GM19372 (cell line): ENCODE measurements around the gene PTCH1.

ENCODE experiments used
- ATAC-seq: cut with Tn5 transposase; IDR thresholded peaks from one replicate; pipeline ENCODE4 v1.9.1; 2021; ENCODE audit warnings: mild to moderate bottlenecking, low read depth, moderate library complexity; ENCODE audit not compliant: unreplicated experiment

The PTCH1 gene

DNA sequence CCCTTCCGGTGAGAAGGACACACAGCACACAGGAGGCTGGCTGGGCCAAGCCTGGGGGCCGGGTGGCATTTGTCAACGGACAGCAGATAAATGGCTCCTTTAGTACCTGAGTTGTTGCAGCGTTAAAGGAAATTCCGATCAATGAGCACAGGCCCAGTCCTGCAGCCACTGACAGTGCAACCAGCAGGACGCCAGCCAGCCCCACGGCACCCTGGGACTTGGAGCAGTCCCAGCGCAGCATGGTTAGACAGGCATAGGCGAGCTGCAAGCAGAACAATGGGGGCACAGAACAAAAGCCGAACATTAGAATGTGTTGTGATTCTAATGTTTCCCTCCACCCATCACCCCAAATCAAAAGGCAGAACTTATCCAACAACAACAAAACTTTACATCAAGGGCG lies 39.3 kb downstream of the PTCH1 start:
- ATAC-seq = no peak

DNA sequence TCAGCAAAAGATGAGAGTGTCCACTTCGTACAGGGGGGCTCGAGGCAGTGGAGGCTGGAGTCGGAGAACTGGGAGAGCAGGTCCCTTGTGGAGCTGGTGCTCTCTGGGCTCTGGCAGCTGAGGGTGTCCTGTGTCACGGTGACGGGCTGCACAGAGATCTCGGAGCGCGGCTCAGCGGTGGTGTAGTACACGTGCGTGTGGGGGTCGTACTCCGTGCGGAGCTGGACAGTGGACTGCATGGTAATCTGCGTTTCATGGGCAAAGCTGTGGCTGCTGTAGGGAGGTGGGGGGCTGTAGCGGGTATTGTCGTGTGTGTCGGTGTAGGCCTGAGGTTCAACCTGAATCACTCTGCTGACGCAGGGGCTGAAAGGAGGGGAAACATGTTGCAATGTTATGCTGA lies 48.0 kb downstream of the PTCH1 start:
- no peak for ATAC-seq

DNA sequence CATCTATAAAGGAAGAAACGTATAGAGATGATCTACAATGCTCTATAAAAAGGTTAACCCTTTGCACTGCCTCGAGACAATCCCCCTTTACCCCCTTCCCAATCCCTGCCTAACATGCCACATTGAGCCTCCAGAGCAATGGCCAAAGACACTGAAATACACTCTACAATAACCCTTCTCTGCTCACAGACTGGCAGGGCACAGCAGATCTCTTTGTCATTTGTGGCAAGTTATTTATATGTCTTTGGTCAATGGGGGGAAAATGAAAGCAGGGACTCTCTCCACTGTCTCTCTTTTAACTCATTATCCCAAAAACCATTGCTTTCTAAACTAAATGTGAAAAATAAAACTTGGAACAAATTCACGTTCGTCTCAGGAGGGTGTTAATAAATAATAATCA lies 51.7 kb downstream of the PTCH1 start:
- ATAC-seq = no peak

DNA sequence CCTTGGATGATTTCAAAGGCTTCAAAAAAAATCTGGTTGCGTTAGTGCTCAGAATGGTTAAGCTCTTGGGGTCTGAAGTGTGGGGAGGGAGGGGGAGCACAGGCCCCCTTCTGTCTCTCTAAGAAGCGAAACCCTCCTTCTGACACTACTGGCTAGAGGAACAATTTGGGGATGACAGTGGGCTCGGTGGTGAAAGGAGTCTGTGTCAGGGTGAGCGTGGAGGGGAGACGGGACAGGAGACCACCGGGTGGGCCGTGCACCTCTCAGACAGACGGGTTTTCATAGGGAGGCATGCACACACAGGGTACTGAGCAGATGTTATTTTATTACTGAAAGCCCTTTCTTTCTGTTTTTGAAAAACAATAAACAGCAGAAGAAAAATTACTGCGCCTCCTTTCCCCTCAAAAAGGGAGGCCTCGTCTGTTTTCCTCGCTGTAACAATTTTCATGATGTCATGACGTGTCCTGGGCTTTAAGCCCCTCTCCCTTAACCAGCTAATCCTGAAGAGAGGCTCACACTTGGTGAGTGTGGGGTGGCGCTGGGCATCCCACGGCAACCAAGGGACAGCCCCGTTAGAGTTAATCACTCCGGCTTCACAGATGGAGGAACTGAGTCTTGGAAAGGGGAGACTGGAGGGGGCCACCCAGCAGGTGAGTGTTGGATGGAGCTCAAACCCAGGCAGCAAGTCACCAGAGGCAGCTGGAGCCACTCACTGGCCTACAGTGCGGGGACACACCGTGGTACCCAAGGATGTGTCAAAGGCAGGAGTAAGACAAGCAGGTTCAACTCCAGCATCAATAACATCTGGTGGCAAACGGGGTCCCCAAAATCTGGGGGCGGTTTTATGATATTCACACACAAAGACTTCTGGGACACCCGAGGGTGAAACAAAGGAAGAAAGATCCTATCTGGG lies 53.4 kb downstream of the PTCH1 start:
- no peak for ATAC-seq

DNA sequence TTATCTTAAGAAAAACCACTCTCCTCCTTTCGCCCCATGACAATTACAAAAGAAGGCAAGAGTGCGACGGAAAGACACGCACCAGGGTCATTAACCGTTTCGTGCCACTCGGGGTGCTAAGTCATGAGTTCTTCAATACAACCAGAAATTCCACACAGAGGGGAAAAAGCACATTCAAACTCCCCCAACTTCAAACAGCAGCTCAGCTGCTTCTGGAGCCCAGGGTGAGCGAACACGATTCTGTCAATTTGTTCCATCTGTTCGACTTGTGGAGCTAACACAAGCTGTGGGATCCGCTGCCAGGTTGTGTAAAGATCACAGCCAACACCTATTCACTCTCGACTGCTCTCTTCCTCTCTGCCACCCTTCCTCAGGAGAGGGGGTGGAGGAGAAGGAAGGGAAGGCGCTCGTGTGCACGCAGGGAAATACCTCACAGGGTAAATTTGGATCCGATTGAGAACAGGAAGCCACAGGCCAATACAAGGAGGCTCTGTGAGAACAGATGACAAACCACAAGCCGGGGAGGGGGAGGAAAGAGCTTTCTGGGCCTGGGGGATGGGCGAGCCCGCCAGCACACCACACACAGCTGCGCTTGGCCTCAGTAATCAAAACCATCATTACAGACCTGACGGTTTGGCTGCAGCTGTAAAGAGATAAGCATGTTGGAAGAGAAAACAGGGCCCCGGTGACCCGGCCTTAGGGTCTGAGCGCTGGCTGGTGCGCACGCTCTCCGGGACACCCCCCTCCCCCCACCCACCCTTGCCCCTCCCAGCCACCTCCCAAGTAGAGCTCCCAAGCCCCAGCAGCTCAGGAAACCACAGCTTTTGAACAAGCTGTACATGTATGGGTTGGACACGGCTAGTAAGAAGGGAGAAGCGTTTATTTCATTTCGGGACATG lies 54.3 kb downstream of the PTCH1 start:
- ATAC-seq = peak; percentile 97

DNA sequence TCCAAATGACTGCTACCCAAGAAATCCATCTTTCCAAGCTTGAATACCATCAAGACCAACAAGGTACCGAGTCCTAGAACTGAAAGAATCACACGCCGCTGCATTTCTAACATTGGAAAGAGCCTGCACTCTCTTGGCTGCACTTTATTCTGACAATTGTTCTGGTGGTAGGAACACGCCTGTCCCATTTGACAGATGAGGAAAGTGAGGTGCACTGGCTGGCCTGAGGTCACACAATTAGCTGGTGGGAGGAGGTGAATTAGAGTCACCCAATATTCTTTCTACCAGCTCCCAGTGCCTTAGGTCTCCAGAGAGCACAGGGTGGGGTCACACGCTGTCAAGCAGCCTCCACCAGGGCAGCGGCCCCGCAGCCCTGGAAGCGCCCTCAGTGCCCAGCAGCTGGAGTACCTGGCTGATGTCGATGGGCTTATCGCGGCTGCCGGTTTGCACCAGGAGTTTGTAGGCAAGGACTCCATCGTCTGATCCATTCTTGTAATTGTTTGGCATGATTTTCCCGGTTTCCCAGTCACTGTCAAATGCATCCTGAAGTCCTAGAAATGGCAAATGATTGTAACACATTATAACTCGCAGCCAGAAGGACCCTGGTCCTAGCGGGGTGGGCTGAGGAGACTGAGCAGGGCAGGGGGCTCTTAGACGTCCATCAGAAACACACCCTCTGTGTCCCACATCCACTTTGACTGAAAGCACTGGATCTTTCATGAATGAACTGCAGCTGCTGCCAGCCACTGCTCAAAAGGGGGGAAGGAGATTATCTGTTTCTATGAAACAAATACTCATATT lies 55.1 kb downstream of the PTCH1 start:
- ATAC-seq = no peak

DNA sequence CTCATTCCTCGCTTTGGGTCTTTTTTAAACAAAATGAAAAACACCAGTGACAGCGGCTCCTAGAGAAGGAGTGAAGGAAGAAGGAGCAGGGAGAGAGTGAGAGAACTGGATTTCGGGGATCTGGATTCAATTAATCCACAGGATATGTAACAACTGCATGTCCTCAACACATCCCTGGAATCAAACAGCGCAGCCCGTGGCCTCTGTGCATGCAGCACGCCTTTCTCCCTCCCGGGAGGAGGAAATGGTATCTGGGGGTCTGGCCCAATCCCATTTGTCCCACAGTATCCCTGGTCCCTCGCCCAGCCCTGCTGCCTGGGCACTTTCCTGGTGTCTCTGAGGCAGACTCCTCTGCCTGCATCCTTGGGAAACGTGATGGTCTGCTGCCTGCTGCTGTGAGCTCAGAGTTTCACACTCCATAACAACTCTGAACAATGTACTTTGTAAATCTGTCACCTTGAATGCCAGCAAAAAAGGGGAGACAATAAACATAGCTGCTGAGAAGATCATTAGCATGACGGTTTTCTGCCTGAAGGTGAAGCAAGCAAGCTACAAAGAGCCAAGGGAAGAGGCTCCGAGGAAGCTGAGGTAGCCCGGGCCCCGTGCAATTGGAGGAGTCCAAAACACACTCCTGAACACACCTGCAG lies 56.1 kb downstream of the PTCH1 start:
- ATAC-seq = no peak

DNA sequence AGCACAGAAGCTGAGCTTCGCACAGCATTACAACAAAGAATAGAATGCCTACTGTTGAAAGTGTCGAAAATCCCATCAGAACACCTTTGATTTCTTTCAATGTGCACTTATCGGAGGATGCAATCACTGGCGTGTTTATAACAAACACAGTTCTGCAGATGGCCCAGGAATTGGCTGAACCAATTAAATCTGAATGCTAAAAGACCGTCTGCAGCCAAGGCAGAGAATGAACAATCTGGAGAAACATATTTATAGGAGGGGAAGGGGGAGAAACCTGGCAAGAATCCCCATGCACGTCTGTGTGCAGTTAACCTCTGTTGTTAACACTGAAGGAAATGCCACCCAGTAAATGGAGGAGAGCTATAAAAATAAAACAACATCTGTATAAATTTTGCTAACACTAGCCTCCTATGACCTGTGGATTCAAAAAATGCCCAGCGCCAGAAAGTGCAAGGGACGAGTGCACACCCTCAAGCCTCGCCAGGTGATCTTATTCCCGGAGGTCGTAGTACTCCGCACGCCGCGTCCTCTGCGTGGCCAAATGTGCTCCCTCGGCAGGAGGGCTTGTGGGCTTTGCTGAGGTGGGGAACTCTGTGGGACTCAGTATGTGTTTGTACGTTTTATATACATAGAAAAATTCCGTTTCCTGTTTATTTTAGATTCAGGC lies 56.8 kb downstream of the PTCH1 start:
- no peak for ATAC-seq

DNA sequence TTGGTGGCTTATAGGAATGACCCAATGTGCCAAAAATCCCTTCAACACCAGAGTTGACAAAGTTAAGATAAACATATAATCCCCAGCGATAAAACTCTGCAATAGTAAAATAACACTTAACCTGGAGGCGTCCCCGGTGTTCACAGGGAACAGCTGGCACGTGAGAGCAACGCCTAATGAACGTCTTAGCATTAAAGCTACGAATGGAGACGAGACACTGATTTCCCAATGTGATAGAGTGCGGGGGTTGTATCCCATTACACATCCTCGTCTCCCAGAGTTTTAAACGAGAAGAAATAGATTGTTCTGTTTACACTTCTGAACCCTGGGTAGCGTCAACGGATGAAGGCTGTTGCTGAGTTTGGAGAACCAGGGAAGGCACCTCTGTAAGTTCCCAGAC lies 57.6 kb downstream of the PTCH1 start:
- ATAC-seq = no peak

DNA sequence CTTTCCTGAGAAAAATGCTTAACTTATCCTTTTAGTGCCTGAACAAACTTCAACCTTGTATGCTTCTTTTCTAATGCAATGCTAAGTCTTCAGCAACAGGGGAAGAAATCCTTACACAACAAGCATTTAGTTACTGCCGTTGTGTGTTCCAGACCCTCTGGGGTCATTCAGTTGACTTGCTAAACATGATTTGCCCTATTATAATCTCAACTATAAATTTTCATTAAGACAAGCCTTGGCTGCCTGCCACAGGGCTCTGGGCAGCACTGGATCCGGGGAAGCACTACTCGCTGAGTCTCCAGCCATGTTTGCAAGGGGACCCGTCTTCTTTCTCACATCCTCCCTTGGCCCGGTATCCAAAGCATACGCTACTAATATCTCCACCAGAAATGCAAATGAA lies 58.1 kb downstream of the PTCH1 start:
- no peak for ATAC-seq

DNA sequence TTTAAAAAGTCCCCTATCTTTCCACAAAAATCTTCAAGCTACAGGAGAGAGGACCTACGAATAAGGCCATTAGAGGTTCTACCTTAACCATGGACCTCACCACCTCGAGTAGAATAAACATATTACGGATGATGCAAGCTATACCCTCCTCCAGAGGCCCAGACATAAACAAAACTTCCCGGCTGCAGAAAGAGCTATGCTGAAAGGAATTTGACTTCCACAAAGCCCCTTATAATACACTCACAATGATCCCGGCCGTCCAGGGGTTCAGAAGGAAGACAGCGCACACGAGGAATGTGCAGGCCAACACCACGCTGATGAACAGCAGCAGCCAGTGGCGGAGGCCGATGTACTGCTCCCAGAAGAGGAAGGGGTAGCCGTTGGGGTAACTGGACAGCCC lies 59.0 kb downstream of the PTCH1 start:
- ATAC-seq = no peak

DNA sequence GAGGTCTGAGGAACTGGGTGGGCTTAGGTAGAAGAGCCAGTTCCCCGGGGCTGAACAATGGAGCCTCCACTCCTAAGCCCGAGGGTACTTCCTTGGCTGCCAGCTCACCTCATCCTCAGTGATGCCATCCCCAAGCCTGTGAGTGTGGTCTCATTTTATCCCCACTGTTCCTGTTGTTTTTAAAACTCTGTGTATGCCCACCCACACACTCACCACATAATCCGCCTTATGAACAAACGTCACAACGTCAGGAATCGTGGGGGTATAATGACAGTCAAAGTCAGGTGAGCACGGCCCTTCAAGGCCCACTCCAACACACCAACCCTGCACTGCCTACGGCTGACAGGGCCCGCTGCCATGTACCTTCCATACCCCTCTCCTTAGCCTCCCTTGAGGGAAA lies 61.1 kb downstream of the PTCH1 start:
- ATAC-seq = no peak

DNA sequence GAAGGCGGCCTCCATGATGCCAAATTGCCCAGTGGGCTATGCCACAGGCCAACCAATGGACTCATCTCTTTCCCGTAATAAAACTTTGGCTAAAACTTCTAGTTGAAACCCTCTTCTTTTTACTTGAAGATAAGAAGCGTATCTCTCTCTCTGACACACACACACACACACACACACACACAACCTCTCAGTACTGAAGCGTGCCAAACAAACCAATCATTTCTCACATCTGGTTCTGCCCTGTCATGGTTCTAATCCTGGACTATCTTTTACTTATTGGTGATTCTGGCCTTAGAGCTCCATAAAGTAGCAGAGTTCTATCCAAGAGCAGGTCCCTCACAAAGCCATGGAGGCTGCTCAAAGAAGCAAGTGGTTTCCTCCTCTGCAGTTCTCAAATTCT lies 64.6 kb downstream of the PTCH1 start:
- no peak for ATAC-seq

DNA sequence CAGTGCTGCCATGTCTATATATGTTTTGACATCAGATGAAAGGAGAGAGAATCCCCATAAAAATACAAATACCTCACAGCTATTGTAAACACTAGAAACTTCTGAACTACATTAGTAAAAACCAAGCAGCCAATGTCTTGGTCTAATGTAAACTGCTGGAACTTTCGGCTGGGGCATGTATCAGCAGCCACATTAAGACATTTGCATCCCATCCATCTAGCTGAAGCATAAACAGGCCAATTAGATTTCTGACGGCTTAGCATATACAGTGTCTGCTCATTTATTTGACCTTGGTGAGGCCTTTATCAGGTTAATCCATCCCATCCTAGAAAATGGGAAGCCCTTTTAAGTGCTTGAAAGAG lies 65.7 kb downstream of the PTCH1 start:
- no peak for ATAC-seq

DNA sequence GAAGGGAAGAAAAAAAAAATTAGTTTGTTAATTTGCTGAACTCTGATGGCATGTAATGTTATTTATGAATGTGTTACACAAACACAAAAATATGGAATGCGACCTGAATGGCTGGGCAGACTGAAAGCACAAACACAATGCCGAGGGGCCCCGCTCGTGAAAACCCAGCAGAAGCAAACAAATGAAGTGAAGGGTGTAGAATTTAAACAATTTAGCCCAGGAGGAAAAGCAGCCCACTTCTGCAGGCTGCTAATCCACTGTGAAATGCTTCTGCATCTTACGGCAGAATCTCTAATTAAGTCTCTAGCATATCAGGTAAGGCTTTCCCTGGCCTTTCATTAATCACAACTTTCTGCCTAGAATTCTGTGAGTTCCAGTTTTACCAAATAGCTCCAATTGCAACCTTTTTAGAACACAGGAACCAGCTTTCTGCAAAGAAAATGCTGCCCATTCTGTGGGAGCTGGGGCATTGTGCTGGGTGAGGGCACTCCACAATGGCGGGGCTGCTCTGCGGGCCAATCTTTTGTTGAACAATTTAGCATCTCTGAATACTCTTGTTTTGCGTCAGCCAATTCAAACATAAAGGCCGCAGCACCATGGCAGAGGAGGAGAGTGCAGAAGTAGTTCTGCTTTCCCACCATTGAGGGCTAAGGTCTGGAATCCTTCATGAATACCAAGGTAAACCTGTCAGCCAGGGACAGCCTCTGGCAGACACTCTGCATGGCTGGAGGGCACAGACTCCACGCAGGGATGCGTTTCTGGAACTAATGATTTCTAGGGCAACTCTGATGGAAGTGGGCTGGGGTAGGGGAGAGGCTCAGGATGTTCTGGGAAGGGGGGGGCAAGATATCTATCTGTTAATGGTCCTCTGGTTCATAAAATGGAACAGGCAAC lies 66.4 kb downstream of the PTCH1 start:
- no peak for ATAC-seq

DNA sequence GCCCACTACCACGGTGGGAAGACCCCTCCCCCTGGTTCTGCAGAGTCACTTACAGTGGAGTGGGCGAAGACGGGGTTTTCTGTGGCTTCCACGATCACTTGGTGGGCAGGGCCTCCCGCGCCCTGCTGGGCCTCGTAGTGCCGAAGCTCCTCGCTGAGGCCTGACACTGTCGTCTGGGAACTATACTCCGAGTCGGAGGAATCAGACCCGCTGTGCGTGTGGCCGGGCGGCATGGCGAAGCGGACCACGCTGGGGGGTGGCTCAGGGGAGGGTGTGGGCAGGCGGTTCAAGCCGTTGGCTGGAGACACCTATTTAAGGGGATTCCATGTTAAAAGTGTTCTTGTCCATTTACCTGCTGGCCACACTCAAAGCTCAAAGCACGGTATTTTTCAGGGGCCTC lies 67.8 kb downstream of the PTCH1 start:
- ATAC-seq = no peak

DNA sequence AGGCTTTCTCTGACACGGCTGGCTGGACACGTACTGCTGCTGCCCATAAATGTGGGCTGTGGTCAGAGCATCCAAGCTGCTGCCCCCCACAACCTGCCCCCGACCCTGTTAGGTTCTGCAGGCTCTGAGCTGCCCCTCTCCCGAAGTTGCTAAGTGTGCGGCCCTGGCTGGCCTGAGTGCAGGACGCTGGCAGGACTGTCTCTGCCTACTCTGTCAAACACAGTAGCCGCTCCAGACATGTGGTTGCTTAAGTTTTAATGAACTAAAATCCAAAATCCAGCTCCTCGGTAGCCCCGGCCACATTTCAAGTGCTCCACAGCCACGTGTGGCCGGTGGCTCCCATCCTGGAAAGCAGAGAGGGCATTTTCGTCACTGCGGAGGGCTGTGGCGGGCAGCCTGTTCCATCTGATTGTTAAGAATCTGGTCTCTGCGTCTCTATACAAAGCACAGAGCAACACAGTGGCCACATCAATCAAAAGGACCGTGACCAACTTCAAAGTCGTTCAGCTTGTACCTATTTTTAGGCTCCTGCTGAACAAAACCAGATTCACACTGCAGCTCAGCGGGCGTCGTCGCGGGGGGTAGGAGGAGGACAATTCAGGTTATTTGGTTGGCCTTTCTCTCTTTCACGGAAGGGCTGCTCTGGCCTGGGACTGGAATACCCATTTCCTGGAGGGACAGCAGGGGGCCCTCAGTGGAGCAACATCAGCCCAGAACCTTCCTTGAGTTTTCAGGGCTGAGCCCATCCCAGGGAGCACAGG lies 68.9 kb downstream of the PTCH1 start:
- ATAC-seq = no peak

DNA sequence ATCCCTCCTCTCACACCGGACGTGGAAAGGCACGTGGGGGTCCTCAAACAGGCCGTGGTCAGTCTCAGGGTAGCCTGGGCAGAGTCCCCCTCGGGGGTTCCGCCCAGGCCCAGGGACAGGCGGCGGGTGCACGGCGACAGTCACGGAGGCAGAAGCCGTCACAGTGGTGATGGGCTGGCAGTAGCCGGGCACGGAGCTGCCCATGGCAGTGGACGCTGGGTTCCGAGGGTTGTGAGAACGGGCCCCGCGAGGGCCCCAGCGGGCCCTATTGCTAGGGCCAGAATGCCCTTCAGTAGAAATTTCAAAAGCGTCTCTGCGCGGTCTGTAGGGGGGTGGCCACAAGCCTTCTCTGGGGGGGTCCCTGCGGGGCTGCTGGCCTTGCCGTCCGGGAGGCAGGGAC lies 69.8 kb downstream of the PTCH1 start:
- ATAC-seq = no peak
